ENCODE results near the gene GDAP2.
"Not testable (repeated sequence)": the region's sequence is repeated elsewhere in the genome, so short reads cannot be mapped to it uniquely, and the experiment has no call there.

GRCh38 chr1:117922717-117923116 lies 6.7 kb downstream of the GDAP2 start:
- TF ChIP-seq CTCF (IDR thresholded peaks at IDR 0.05); TCF7L2 (IDR thresholded peaks at IDR 0.05; ENCODE audit: low read depth, low read length): not testable (repeated sequence)
